Fibroblast of skin of right quadriceps (primary cell): ENCODE data around the gene DDX53.

Source experiments
- DNase-seq: peaks from one replicate; pipeline ENCODE4 v3.0.0-alpha.2; 2013

Gene DDX53

DNA sequence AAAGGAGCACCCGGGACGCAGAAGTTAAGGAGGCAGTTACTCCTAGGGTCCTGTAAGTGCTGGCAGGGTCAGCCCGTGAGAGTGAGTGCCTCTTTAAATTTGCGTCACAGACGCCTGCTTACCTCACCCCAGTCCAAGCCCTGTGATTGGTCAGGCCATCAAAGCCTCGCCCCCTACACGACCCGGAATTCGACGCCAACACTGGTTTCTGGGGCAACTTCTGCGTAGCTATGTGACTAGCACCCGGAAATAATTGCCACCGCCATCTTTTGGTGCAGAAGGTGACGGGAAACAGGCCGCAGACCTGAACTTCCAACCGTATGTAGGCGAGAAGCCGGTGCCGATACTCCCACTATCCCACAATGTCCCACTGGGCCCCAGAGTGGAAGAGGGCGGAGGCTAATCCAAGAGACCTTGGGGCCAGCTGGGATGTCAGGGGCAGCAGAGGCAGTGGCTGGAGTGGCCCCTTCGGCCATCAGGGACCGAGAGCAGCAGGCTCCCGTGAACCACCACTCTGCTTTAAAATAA is at the start of gene DDX53:
DDX53 (plus strand) TSS at position 265 of the 528 bp plus-strand sequence; CDS start at position 363, 98 bp downstream.
- no peak for DNase-seq

- DNase-seq = peak; percentile 92
Measured at GRCh38 chrX:22950269-22951266, 49.2 kb upstream of the DDX53 start.

- peak; percentile 28 for DNase-seq
Measured at GRCh38 chrX:22952010-22952409, 47.8 kb upstream of the DDX53 start.

DNA sequence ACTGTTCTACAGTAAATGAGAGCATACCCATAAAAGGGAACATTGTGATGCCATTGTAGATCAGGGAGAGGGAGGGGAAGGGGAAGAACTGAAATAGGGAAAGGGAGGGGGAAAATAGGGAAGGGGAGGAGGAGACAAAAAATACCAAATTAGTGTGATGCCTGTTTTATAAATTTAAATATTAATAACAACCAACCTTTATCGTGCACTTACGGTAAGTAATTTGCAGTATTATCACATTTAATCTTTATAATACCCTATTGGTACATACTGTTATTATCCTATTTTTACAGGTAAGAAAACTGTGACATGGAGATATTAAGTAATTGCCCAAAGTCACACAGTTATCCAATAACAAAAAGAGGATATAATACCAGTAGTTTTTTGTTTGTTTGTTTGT is 41.5 kb upstream of the DDX53 start:
- no peak for DNase-seq

DNA sequence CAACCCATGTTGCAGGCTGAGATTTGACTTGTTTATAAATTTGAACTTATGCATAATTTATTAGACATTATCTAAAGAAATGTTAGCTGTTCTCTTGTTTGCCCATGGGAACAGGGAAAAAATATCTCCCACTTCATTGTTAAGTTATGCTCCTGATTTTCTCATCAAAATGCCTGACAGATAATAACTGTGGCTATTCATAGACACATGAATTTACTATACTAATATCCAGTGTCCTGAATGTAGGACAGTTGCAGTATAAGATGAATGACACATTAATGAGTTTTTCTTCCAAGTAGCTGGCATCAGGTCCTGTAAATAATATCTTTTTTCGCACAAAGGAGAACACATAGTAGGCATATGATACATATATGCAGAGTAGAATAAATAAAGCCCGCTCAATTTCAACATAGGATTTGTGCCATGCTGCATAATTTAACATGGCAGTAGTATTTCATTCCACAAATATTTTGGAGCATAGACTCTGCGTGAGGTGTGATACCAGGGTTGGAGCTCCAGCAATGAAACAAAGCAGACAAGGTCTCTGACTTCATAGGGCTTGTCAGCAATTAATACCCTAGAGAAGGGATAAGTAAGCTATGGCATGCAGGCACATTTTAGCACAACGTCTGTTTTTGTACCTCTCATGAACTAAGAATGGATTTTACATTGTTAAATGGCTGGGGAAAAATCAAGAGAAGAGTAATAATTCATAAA is 40.4 kb upstream of the DDX53 start:
- no peak for DNase-seq

- peak; percentile 27 for DNase-seq
Measured at GRCh38 chrX:22963196-22963595, 36.6 kb upstream of the DDX53 start.

DNA sequence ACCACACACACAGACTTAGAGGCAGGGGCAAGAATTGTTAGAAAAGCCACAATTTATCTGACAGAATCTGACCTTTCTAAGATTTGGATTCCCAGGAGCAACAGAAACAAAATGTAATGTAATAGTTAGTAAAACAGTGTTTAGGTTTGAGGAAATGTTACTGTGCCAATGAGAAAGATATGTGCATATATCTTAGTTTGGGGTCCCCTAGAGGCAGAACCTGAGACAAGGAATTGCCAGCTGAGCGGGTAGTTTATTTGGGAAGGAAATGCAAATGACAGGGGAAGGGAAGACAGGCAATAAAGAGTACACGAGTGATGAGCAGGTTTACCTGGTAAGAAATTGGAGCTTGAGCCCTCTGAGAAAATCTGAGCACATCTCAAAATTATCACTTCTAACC is 31.3 kb upstream of the DDX53 start:
- DNase-seq = no peak

- peak; percentile 22 for DNase-seq
Measured at GRCh38 chrX:22969411-22969810, 30.3 kb upstream of the DDX53 start.

- DNase-seq = no peak
Measured at GRCh38 chrX:22970861-22971260, 28.9 kb upstream of the DDX53 start.

- no peak for DNase-seq
Measured at GRCh38 chrX:22974616-22975015, 25.1 kb upstream of the DDX53 start.

DNA sequence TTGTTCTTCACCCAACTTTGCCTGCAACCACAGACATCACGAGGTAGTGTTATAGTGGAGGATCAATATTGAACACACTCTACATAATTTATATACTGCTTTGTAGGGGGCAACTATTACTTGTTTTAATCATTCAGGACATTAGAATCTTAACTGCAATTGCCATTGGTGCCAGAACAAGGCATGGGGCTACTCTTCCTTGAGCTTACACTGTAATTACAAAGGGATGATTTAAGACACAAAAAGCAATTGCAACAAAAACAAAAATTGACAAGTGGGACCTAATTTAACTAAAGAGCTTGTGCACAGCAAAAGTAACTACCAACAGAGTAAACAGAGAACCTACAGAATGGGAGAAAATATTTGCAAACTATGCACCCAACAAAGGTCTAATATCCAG is 24.0 kb upstream of the DDX53 start:
- no peak for DNase-seq

- DNase-seq = no peak
Measured at GRCh38 chrX:22985958-22986357, 13.8 kb upstream of the DDX53 start.

GRCh38 chrX:22987452-22987851 is 12.3 kb upstream of the DDX53 start:
- DNase-seq = peak; percentile 29

- DNase-seq = peak; percentile 42
Measured at GRCh38 chrX:23003116-23003515, 3.4 kb downstream of the DDX53 start.

- peak; percentile 7 for DNase-seq
Measured at GRCh38 chrX:23008431-23009099, 8.8 kb downstream of the DDX53 start.

- no peak for DNase-seq
Measured at GRCh38 chrX:23012162-23012561, 12.4 kb downstream of the DDX53 start.

DNA sequence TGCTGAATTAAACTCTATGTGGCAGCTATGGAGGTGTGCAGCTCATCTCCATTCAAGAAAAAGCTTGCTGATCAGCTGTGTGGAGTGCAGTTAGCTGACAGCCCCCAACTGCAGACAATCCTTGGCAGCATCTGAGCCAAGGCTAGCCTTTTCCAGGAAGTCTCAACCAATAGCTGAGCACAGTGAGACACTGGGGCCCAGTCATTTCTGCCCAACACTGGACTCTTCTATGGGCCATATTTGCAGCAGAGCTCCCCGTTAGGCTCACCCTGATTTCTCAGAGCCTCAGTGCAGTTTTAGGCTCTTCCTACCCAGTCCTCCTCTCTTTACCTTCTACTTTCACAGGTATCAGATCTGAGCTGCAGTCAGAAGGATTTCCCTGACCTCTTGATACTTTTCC is 12.9 kb downstream of the DDX53 start:
- no peak for DNase-seq

GRCh38 chrX:23013366-23013765 is 13.6 kb downstream of the DDX53 start:
- no peak for DNase-seq

GRCh38 chrX:23031600-23031999 is 31.8 kb downstream of the DDX53 start:
- no peak for DNase-seq

GRCh38 chrX:23035493-23035892 is 35.7 kb downstream of the DDX53 start:
- no peak for DNase-seq

GRCh38 chrX:23046443-23046842 is 46.7 kb downstream of the DDX53 start:
- no peak for DNase-seq

DNA sequence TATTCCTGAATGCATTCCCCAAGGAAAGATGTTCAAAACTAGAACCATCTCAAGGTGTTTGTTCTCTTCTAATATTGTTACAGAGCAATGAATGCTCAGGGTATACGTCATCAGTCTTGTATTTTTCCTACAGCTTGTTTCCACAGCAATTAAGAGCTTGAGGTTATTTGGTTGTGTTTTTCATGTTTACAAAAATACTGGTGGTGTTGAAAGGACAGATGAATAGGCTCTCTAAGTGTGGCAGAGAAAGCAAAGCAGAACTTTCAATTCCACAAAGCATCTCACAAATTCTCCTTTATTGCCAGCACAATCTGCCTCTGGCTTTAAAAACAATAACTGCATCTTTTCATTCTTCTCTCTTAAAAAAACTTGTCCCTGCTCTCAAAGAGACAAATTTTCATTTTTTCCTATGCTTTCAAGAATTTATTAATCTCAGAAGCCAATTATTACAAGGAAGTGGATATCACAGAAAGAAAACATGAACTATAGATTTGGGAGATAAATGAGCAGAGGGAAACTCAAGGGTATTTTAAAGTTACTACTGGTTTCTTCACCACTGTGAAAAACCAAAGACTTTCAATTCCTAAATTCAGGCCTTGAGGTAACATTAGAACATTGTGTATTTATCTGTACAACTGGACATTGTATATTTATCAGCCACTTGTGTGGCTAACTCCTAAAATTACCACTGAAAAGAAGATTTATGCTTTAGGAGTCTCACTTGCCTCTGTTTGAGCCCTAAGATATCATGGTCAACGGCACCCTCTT is 49.2 kb downstream of the DDX53 start:
- DNase-seq = no peak
